ENCODE results near the gene SPINT2. TPM values are rescaled to one million over a fixed set of nuclear protein-coding genes. Genes with fewer than 3 reads are reported as not detected.
A peak's percentile ranks its signal among the peaks of the same experiment; 100 is the strongest.

The SPINT2 gene
- total RNA-seq, 2 donors from 2014 or later, result 415 to 487 TPM

DNA sequence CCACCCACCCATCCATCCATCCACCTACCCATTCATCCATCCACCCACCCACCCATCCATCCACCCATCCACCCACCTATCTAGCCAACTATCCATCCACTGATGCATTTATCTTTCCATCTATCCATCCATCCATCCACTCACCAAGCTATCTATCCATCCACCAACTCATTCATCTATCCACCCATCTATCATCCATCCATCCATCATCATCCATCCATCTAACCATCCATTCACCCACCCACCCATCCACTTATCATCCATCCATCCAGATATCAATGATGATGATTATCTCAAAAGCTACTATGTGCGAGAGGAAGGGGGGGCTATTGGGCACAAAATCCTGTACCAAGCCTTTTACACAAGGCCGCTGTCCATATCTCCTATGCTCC lies 45.9 kb downstream of the SPINT2 start:
- Histone ChIP-seq H3K4me1 (ENCODE audit: control insufficient read depth, insufficient read depth, low read length) (no peaks in the 10 kb centered on the region), H3K27me3 (ENCODE audit: control insufficient read depth, insufficient read depth, low read length, poor library complexity, severe bottlenecking) (no peaks in the 10 kb centered on the region), H3K9ac (ENCODE audit: extremely low read depth, low read length, poor library complexity, severe bottlenecking) (no peak overlapping the region), H3K36me3 (ENCODE audit: control insufficient read depth, insufficient read depth, low read length) (no peaks in the 10 kb centered on the region), H3K9me3 (ENCODE audit: control insufficient read depth, low read length) (no peaks in the 10 kb centered on the region), H3K27ac (ENCODE audit: low read depth, low read length) (no peak overlapping the region), H3K4me3 (ENCODE audit: low read length) (no peak overlapping the region)
- H3K27me3 Mint-ChIP-seq (ENCODE audit: insufficient read depth), result no peaks in the 10 kb centered on the region
- H3K4me3 Mint-ChIP-seq, result no peak overlapping the region
- 83 to 94% methylated on average over 1 to 2 of the region's 2 CpGs for WGBS, 2 experiments (ENCODE audit: insufficient coverage in 1 of 2, insufficient read length in 1 of 2)
- TF ChIP-seq, protein P1, sequence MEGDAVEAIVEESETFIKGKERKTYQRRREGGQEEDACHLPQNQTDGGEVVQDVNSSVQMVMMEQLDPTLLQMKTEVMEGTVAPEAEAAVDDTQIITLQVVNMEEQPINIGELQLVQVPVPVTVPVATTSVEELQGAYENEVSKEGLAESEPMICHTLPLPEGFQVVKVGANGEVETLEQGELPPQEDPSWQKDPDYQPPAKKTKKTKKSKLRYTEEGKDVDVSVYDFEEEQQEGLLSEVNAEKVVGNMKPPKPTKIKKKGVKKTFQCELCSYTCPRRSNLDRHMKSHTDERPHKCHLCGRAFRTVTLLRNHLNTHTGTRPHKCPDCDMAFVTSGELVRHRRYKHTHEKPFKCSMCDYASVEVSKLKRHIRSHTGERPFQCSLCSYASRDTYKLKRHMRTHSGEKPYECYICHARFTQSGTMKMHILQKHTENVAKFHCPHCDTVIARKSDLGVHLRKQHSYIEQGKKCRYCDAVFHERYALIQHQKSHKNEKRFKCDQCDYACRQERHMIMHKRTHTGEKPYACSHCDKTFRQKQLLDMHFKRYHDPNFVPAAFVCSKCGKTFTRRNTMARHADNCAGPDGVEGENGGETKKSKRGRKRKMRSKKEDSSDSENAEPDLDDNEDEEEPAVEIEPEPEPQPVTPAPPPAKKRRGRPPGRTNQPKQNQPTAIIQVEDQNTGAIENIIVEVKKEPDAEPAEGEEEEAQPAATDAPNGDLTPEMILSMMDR (conservative IDR thresholded peaks at IDR 0.05), result no peak
- H3K4me1 Mint-ChIP-seq, result no peaks in the 10 kb centered on the region
- H3K27ac Mint-ChIP-seq, result no peak overlapping the region
- H3K9me3 Mint-ChIP-seq, result no peaks in the 10 kb centered on the region
- no peak for DNase-seq
- peaks cover 7% of the 10 kb centered on the region for H3K36me3 Mint-ChIP-seq (ENCODE audit: low read depth)

DNA sequence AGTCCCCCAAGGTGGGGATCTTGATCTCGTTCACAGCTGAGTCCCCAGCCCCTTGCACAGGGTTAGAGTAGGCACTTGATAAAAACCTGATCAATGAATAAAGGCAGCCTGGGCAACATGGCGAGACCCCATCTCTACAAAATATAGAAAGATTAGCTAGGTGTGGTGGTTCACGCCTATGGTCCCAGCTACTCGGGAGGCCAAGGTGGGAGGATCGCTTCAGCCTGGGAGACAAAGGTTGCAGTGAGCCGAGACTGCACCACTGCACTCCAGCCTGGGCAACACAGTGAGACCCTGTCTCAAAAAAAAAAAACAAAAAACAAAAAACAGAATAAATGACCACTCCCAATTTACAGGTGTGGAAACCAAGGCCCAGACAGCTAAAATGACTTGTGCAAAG lies 46.6 kb downstream of the SPINT2 start:
- no peak for DNase-seq
- no peaks in the 10 kb centered on the region for H3K9me3 ChIP-seq (ENCODE audit: control insufficient read depth, low read length)
- TF ChIP-seq, protein P1 (conservative IDR thresholded peaks at IDR 0.05), result no peak
- no peak overlapping the region for H3K27ac ChIP-seq (ENCODE audit: low read depth, low read length)
- H3K9ac ChIP-seq (ENCODE audit: extremely low read depth, low read length, poor library complexity, severe bottlenecking), result no peak overlapping the region
- H3K4me3 Mint-ChIP-seq, result no peak overlapping the region
- peaks cover under 1% of the 10 kb centered on the region for H3K27me3 Mint-ChIP-seq (ENCODE audit: insufficient read depth)
- H3K4me1 ChIP-seq (ENCODE audit: control insufficient read depth, insufficient read depth, low read length), result no peaks in the 10 kb centered on the region
- WGBS, 2 experiments (ENCODE audit: insufficient coverage in 1 of 2, insufficient read length in 1 of 2), result 92 to 96% methylated on average over 4 to 6 of the region's 6 CpGs
- H3K4me1 Mint-ChIP-seq, result no peaks in the 10 kb centered on the region
- peaks cover 7% of the 10 kb centered on the region for H3K36me3 Mint-ChIP-seq (ENCODE audit: low read depth)
- H3K9me3 Mint-ChIP-seq, result no peaks in the 10 kb centered on the region
- H3K27me3 ChIP-seq (ENCODE audit: control insufficient read depth, insufficient read depth, low read length, poor library complexity, severe bottlenecking), result no peaks in the 10 kb centered on the region
- H3K27ac Mint-ChIP-seq, result no peak overlapping the region
- H3K4me3 ChIP-seq (ENCODE audit: low read length), result no peak overlapping the region
- H3K36me3 ChIP-seq (ENCODE audit: control insufficient read depth, insufficient read depth, low read length), result no peaks in the 10 kb centered on the region

DNA sequence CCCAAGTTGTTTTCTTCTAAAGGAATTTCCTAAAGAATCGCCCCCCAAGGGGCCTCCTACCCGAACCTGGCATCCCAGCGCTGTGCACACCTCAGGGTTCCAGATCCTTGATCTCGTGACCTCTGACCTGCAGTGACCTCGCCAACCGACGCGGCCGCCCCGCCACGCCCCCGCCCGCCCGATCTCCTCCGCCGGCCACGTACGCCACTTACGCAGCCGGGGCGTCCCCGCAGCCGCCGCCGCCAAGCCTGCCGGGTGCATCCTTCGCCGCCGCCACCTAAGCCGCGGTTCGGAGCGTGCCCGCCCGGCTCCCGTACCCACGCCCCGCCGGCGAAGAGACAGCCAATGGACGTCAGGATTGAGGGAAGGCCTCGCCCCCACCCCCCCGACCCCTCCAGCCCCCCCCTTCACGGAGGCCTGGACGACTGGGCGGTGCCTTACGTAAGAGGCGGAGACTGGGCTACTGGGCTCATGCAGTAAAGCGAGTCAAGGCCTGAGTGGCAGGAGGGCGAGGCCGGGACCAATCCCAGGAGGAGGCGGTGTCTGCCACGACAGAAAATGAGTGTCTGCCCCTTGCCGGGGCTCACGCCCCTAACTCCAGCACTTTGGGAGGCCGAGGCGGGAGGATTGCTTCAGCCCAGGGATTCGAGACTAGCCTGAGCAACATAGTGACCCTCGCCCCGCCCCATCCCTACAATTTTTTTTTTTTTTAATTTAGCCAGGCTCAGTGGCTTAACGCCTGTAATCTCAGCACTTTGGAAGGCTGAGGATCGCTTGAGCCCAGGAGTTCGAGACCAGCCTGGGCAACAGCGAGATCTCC lies 51.5 kb downstream of the SPINT2 start, which contains the start of gene YIF1B:
YIF1B (minus strand) TSS at position 291 of the 820 bp plus-strand sequence; CDS start at position 261, 30 bp downstream.
- TF ChIP-seq, protein P1 (conservative IDR thresholded peaks at IDR 0.05), result no peak
- H3K36me3 Mint-ChIP-seq (ENCODE audit: low read depth), result no peaks in the 10 kb centered on the region
- no peaks in the 10 kb centered on the region for H3K4me1 Mint-ChIP-seq
- WGBS, 2 experiments (ENCODE audit: insufficient coverage in 1 of 2, insufficient read length in 1 of 2), result 4 to 17% methylated on average over 13 to 61 of the region's 64 CpGs
- H3K27me3 ChIP-seq (ENCODE audit: control insufficient read depth, insufficient read depth, low read length, poor library complexity, severe bottlenecking), result peaks cover 36% of the 10 kb centered on the region
- peak; percentile 99 for DNase-seq
- peak within 1 kb of the TSS; percentile 15 for H3K27ac ChIP-seq (ENCODE audit: low read depth, low read length)
- no peaks in the 10 kb centered on the region for H3K9me3 Mint-ChIP-seq
- H3K4me3 Mint-ChIP-seq, result peak within 1 kb of the TSS; percentile 84
- no peaks in the 10 kb centered on the region for H3K9me3 ChIP-seq (ENCODE audit: control insufficient read depth, low read length)
- no peaks in the 10 kb centered on the region for H3K36me3 ChIP-seq (ENCODE audit: control insufficient read depth, insufficient read depth, low read length)
- no peaks in the 10 kb centered on the region for H3K4me1 ChIP-seq (ENCODE audit: control insufficient read depth, insufficient read depth, low read length)
- H3K27ac Mint-ChIP-seq, result peak within 1 kb of the TSS; percentile 89
- H3K27me3 Mint-ChIP-seq (ENCODE audit: insufficient read depth), result peaks cover 42% of the 10 kb centered on the region
- H3K4me3 ChIP-seq (ENCODE audit: low read length), result peak within 1 kb of the TSS; percentile 95
- peak within 1 kb of the TSS; percentile 85 for H3K9ac ChIP-seq (ENCODE audit: extremely low read depth, low read length, poor library complexity, severe bottlenecking)
